ENCODE results near the gene TENM3. TPM values are rescaled to one million over a fixed set of nuclear protein-coding genes. Genes with fewer than 3 reads are reported as not detected.

The TENM3 gene
- total RNA-seq, 2 experiments from 2014 or later = not detected

- H3K4me1 ChIP-seq (ENCODE audit: insufficient read depth, low read length) = no peaks in the 10 kb centered on the region
- no peaks in the 10 kb centered on the region for H3K9me3 ChIP-seq (ENCODE audit: control insufficient read depth in 1 of 2, insufficient read depth in 1 of 2, low read length in 2 of 2)
- H3K27ac ChIP-seq (ENCODE audit: low read depth in 1 of 2, low read length in 2 of 2) = no peak overlapping the region
- DNase-seq = no peak
- CTCF ChIA-PET = no interaction called here
- intact Hi-C loops (cut with DNase I, micrococcal nuclease) = no loop called here
- Mint-ChIP-seq H3K36me3 (ENCODE audit: low read depth) (no peaks in the 10 kb centered on the region), H3K27ac (no peak overlapping the region), H3K27me3 (peaks cover 19% of the 10 kb centered on the region), H3K4me3 (no peak overlapping the region), H3K9me3 (no peaks in the 10 kb centered on the region), H3K4me1 (ENCODE audit: low read depth) (no peaks in the 10 kb centered on the region)
- H3K27me3 ChIP-seq (ENCODE audit: control insufficient read depth in 1 of 2, insufficient read depth in 2 of 2, low read length in 2 of 2) = peaks cover 2 to 8% of the 10 kb centered on the region in 2 experiments
- H3K4me3 ChIP-seq (ENCODE audit: low read length) = no peak overlapping the region
- H3K36me3 ChIP-seq (ENCODE audit: insufficient read depth, low read length) = no peaks in the 10 kb centered on the region
- POLR2A ChIA-PET = no interaction called here
- ATAC-seq (ENCODE audit: poor library complexity) = no peak
- TF ChIP-seq, protein P1, sequence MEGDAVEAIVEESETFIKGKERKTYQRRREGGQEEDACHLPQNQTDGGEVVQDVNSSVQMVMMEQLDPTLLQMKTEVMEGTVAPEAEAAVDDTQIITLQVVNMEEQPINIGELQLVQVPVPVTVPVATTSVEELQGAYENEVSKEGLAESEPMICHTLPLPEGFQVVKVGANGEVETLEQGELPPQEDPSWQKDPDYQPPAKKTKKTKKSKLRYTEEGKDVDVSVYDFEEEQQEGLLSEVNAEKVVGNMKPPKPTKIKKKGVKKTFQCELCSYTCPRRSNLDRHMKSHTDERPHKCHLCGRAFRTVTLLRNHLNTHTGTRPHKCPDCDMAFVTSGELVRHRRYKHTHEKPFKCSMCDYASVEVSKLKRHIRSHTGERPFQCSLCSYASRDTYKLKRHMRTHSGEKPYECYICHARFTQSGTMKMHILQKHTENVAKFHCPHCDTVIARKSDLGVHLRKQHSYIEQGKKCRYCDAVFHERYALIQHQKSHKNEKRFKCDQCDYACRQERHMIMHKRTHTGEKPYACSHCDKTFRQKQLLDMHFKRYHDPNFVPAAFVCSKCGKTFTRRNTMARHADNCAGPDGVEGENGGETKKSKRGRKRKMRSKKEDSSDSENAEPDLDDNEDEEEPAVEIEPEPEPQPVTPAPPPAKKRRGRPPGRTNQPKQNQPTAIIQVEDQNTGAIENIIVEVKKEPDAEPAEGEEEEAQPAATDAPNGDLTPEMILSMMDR (IDR thresholded peaks at IDR 0.05) = no peak
Measured at GRCh38 chr4:182760551-182761043, 517.4 kb downstream of the TENM3 start.

GRCh38 chr4:182764137-182764536 is 520.9 kb downstream of the TENM3 start:
- H3K36me3 Mint-ChIP-seq (ENCODE audit: low read depth) = no peaks in the 10 kb centered on the region
- CTCF ChIA-PET = no interaction called here
- DNase-seq = no peak

GRCh38 chr4:182764642-182765041 is 521.4 kb downstream of the TENM3 start:
- H3K4me1 Mint-ChIP-seq (ENCODE audit: low read depth) = no peaks in the 10 kb centered on the region
- CTCF ChIA-PET = no interaction called here
- Histone ChIP-seq H3K27me3 (ENCODE audit: control insufficient read depth in 1 of 2, insufficient read depth in 2 of 2, low read length in 2 of 2) (peaks cover 2 to 8% of the 10 kb centered on the region in 2 experiments), H3K36me3 (ENCODE audit: insufficient read depth, low read length) (no peaks in the 10 kb centered on the region), H3K4me3 (ENCODE audit: low read length) (no peak overlapping the region), H3K9me3 (ENCODE audit: control insufficient read depth in 1 of 2, insufficient read depth in 1 of 2, low read length in 2 of 2) (no peaks in the 10 kb centered on the region), H3K4me1 (ENCODE audit: insufficient read depth, low read length) (no peaks in the 10 kb centered on the region), H3K27ac (ENCODE audit: low read depth in 1 of 2, low read length in 2 of 2) (no peak overlapping the region)
- POLR2A ChIA-PET = no interaction called here
- H3K27ac Mint-ChIP-seq = no peak overlapping the region
- DNase-seq = no peak
- no peak overlapping the region for H3K4me3 Mint-ChIP-seq
- H3K36me3 Mint-ChIP-seq (ENCODE audit: low read depth) = no peaks in the 10 kb centered on the region
- peaks cover 17% of the 10 kb centered on the region for H3K27me3 Mint-ChIP-seq
- intact Hi-C loops (cut with DNase I, micrococcal nuclease) = no loop called here
- no peaks in the 10 kb centered on the region for H3K9me3 Mint-ChIP-seq
- ATAC-seq (ENCODE audit: poor library complexity) = no peak
- TF ChIP-seq, protein P1 (IDR thresholded peaks at IDR 0.05) = no peak

More at GRCh38 chr4:182764137-182764536, 520.9 kb downstream of the TENM3 start:
- no peaks in the 10 kb centered on the region for H3K9me3 ChIP-seq (ENCODE audit: control insufficient read depth in 1 of 2, insufficient read depth in 1 of 2, low read length in 2 of 2)
- ATAC-seq (ENCODE audit: poor library complexity) = no peak
- POLR2A ChIA-PET = no interaction called here
- no peaks in the 10 kb centered on the region for H3K4me1 ChIP-seq (ENCODE audit: insufficient read depth, low read length)
- peaks cover 2 to 8% of the 10 kb centered on the region in 2 experiments for H3K27me3 ChIP-seq (ENCODE audit: control insufficient read depth in 1 of 2, insufficient read depth in 2 of 2, low read length in 2 of 2)
- H3K4me3 ChIP-seq (ENCODE audit: low read length) = no peak overlapping the region
- Mint-ChIP-seq H3K4me1 (ENCODE audit: low read depth) (no peaks in the 10 kb centered on the region), H3K27me3 (peaks cover 19% of the 10 kb centered on the region), H3K4me3 (no peak overlapping the region), H3K27ac (no peak overlapping the region), H3K9me3 (no peaks in the 10 kb centered on the region)
- intact Hi-C loops (cut with DNase I, micrococcal nuclease) = no loop called here
- TF ChIP-seq, protein P1 (IDR thresholded peaks at IDR 0.05) = no peak
- H3K27ac ChIP-seq (ENCODE audit: low read depth in 1 of 2, low read length in 2 of 2) = no peak overlapping the region
- no peaks in the 10 kb centered on the region for H3K36me3 ChIP-seq (ENCODE audit: insufficient read depth, low read length)
